H9 (cell line): Measurements from ENCODE around the gene SIPA1. TPM values are rescaled to one million over a fixed set of nuclear protein-coding genes. Genes with fewer than 3 reads are reported as not detected.

Experiments used
- DNase-seq: peaks from one replicate; pipeline ENCODE4 v3.0.0-alpha.2; 2017
- H2AFZ ChIP-seq: one replicate; pipeline ENCODE4 v1.6.1; 2013; ENCODE audit warnings: mild to moderate bottlenecking, low read length, control low read depth, moderate library complexity
- H2AK5ac ChIP-seq: 2 replicates; pipeline ENCODE4 v1.6.1; 2013; ENCODE audit warnings: low read length, control low read depth, mixed read lengths; ENCODE audit not compliant: insufficient read length
- H2BK120ac ChIP-seq: one replicate; pipeline ENCODE4 v1.6.1; 2013; ENCODE audit warnings: low read depth, mild to moderate bottlenecking, low read length, control low read depth, inconsistent platforms; ENCODE audit not compliant: poor library complexity, severe bottlenecking
- H2BK12ac ChIP-seq: 2 replicates; pipeline ENCODE4 v1.6.1; 2013; ENCODE audit warnings: low read length, control low read depth, mixed read lengths, low read depth; ENCODE audit not compliant: insufficient read length
- H2BK15ac ChIP-seq: 2 replicates; pipeline ENCODE4 v1.6.1; 2013; ENCODE audit warnings: low read depth, low read length, control low read depth
- H2BK20ac ChIP-seq: one replicate; pipeline ENCODE4 v1.6.1; 2013; ENCODE audit warnings: low read depth, mild to moderate bottlenecking, low read length, control low read depth, inconsistent platforms; ENCODE audit not compliant: poor library complexity, severe bottlenecking
- H2BK5ac ChIP-seq: 2 replicates; pipeline ENCODE4 v1.6.1; 2013; ENCODE audit warnings: low read length, control low read depth, mixed read lengths; ENCODE audit not compliant: insufficient read length
- H3K14ac ChIP-seq: 2 replicates; pipeline ENCODE4 v1.6.1; 2013; ENCODE audit warnings: low read length, control low read depth; ENCODE audit not compliant: insufficient read depth
- H3K18ac ChIP-seq: 2 replicates; pipeline ENCODE4 v1.6.1; 2013; ENCODE audit warnings: low read depth, mild to moderate bottlenecking, mixed read lengths, low read length, control low read depth; ENCODE audit not compliant: insufficient read length
- H3K23ac ChIP-seq: 2 replicates; pipeline ENCODE4 v1.6.1; 2013; ENCODE audit warnings: low read length, control low read depth, mixed read lengths, low read depth; ENCODE audit not compliant: insufficient read length
- H3K23me2 ChIP-seq: 2 replicates; pipeline ENCODE4 v1.6.1; 2013; ENCODE audit warnings: low read depth, mild to moderate bottlenecking, mixed read lengths, low read length, control low read depth; ENCODE audit not compliant: insufficient read length, poor library complexity, severe bottlenecking
- H3K27ac ChIP-seq: 2 replicates; pipeline ENCODE4 v1.5.1; 2013; ENCODE audit warnings: low read length, control low read depth, mixed read lengths, low read depth; ENCODE audit not compliant: insufficient read length
- H3K27me3 ChIP-seq: 2 replicates; pipeline ENCODE4 v1.6.1; 2013; ENCODE audit warnings: low read length, control low read depth, inconsistent platforms; ENCODE audit not compliant: insufficient read depth
- H3K4ac ChIP-seq: 2 replicates; pipeline ENCODE4 v1.6.1; 2013; ENCODE audit warnings: low read depth, mild to moderate bottlenecking, control low read depth, inconsistent platforms, low read length, moderate library complexity
- H3K4me1 ChIP-seq: 2 replicates; pipeline ENCODE4 v1.6.1; 2013; ENCODE audit warnings: low read length, control low read depth, inconsistent platforms; ENCODE audit not compliant: insufficient read depth
- H3K4me2 ChIP-seq: 2 replicates; pipeline ENCODE4 v1.6.1; 2013; ENCODE audit warnings: low read length, control low read depth, mixed read lengths; ENCODE audit not compliant: insufficient read length, insufficient read depth
- H3K56ac ChIP-seq: 2 replicates; pipeline ENCODE4 v1.6.1; 2013; ENCODE audit warnings: low read depth, mild to moderate bottlenecking, mixed read lengths, low read length, control low read depth; ENCODE audit not compliant: insufficient read length
- H3K79me1 ChIP-seq: 2 replicates; pipeline ENCODE4 v1.6.1; 2013; ENCODE audit warnings: low read depth, mild to moderate bottlenecking, moderate library complexity, low read length, control low read depth, inconsistent platforms; ENCODE audit not compliant: insufficient read depth, poor library complexity, severe bottlenecking
- H3K79me2 ChIP-seq: 2 replicates; pipeline ENCODE4 v1.6.1; 2013; ENCODE audit warnings: low read length, control low read depth, inconsistent platforms; ENCODE audit not compliant: insufficient read depth
- H3K9ac ChIP-seq: 2 replicates; pipeline ENCODE4 v1.6.1; 2013; ENCODE audit warnings: low read length, control low read depth, mixed read lengths; ENCODE audit not compliant: insufficient read length; ENCODE audit errors: extremely low read depth
- H3K9me3 ChIP-seq: one replicate; pipeline ENCODE4 v1.6.1; 2013; ENCODE audit warnings: low read depth, low read length, inconsistent platforms; ENCODE audit not compliant: control insufficient read depth
- H3T11ph ChIP-seq: one replicate; pipeline ENCODE4 v1.6.1; 2013; ENCODE audit warnings: mild to moderate bottlenecking, low read length, control low read depth, inconsistent platforms
- H4K20me1 ChIP-seq: one replicate; pipeline ENCODE4 v1.6.1; 2013; ENCODE audit not compliant: control insufficient read depth, insufficient read length, insufficient read depth
- H4K5ac ChIP-seq: 2 replicates; pipeline ENCODE4 v1.6.1; 2013; ENCODE audit warnings: low read depth, mild to moderate bottlenecking, mixed read lengths, low read length, control low read depth; ENCODE audit not compliant: insufficient read length
- H4K8ac ChIP-seq: replicated peaks from 2 replicates; pipeline ENCODE4 v1.6.1; 2013; ENCODE audit warnings: low read length, control low read depth, mixed read lengths, low read depth; ENCODE audit not compliant: insufficient read length
- H4K91ac ChIP-seq: 2 replicates; pipeline ENCODE4 v1.6.1; 2013; ENCODE audit warnings: low read depth, mild to moderate bottlenecking, moderate library complexity, mixed read lengths, low read length, control low read depth; ENCODE audit not compliant: insufficient read length
- H3K27ac Mint-ChIP-seq, 3 experiments: 2 replicates in 2 of 3; 3 replicates in 1 of 3; pipeline ENCODE4 v1.8.0; 2020 to 2021; ENCODE audit warnings: mixed read lengths in 3 of 3, mild to moderate bottlenecking in 1 of 3, moderate library complexity in 1 of 3
- H3K27me3 Mint-ChIP-seq: 2 replicates; pipeline ENCODE4 v1.8.0; 2021; ENCODE audit warnings: low read depth, mild to moderate bottlenecking, moderate library complexity, mixed read lengths
- H3K36me3 Mint-ChIP-seq, 3 experiments: 2 replicates in 2 of 3; 3 replicates in 1 of 3; pipeline ENCODE4 v1.8.0; 2020 to 2021; ENCODE audit warnings: low read depth in 3 of 3, mixed read lengths in 3 of 3; ENCODE audit not compliant: insufficient read depth in 1 of 3
- H3K4me1 Mint-ChIP-seq, 2 experiments: 2 replicates each; pipeline ENCODE4 v1.8.0; 2020; ENCODE audit warnings: mixed read lengths in 2 of 2
- H3K4me3 Mint-ChIP-seq, 2 experiments: 2 replicates in 1 of 2; 3 replicates in 1 of 2; pipeline ENCODE4 v1.8.0; 2020 to 2021; ENCODE audit warnings: mild to moderate bottlenecking in 2 of 2, mixed read lengths in 2 of 2, moderate library complexity in 1 of 2
- H3K9me3 Mint-ChIP-seq, 2 experiments: 2 replicates in 1 of 2; 3 replicates in 1 of 2; pipeline ENCODE4 v1.8.0; 2020; ENCODE audit warnings: mild to moderate bottlenecking in 2 of 2, mixed read lengths in 2 of 2, moderate library complexity in 1 of 2
- WGBS: extraction: QIAGEN DNeasy Blood & Tissue Kit; methylation state at CpG from one replicate; pipeline ENCODE4 v1.1.7; 2013; ENCODE audit warnings: missing lambda C conversion rate, low lambda C conversion rate, mixed read lengths; ENCODE audit not compliant: insufficient read length; ENCODE audit errors: extremely low coverage; 5-methylcytosine and 5-hydroxymethylcytosine counted together
- total RNA-seq: library from RNA; stranded (reverse); gene quantifications from 2 replicates; pipeline ENCODE4 v1.2.1, GENCODE V29; 2021
- TF ChIP-seq, protein P1 (sequence below): fragments of 200-600 bp; sonication (generic); conservative IDR thresholded peaks from 3 replicates; pipeline ENCODE4 v1.8.0; 2021; ENCODE audit warnings: antibody characterized with exemption, mild to moderate bottlenecking

The SIPA1 gene
- total RNA-seq, 1 experiment from 2014 or later: 32.0 TPM

DNA sequence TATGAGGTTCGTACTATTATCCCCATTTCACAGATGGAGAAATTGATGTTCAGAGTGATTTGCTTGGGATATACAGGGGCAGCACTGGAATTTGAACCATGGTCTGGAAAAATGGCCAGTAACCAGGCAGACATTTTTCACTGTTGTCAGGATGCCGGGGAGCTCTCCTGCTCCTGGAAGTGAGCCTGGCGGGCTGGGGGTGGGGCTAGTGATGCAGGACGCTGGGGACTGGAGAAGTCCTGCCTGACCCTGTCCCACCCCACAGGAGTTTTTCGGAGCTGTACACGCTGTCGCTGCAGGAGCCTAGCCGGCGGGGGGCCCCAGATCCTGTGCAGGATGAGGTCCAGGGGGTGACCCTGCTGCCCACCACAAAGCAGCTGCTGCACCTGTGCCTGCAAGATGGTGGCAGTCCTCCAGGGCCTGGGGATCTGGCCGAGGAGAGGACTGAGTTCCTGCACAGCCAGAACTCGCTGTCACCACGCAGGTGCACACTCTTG, 11.1 kb downstream of the SIPA1 start:
- H3K4me2 ChIP-seq: no peak overlapping the region
- no peak overlapping the region for H2BK20ac ChIP-seq
- no peaks in the 10 kb centered on the region; a peak in 1 of 5 replicates for H3K9me3 Mint-ChIP-seq
- H3K9me3 ChIP-seq: no peaks in the 10 kb centered on the region
- H3K27ac Mint-ChIP-seq: no peak overlapping the region
- no peak overlapping the region for H3K23ac ChIP-seq
- no peak for DNase-seq
- H3K79me1 ChIP-seq: no peaks in the 10 kb centered on the region
- no peak overlapping the region for H3K27ac ChIP-seq
- H3K4me3 Mint-ChIP-seq: no peak overlapping the region
- no peaks in the 10 kb centered on the region for H3K27me3 ChIP-seq
- peaks cover 7% of the 10 kb centered on the region for H3K23me2 ChIP-seq
- peaks cover 5 to 20% (median 9%) of the 10 kb centered on the region in 3 experiments; a peak in 6 of 7 replicates for H3K36me3 Mint-ChIP-seq
- no peak overlapping the region for H2BK120ac ChIP-seq
- H3K14ac ChIP-seq: no peak overlapping the region
- H2BK12ac ChIP-seq: no peak overlapping the region
- WGBS: no CpG with 5 or more reads among the region's 12 CpGs
- no peak overlapping the region for H2BK5ac ChIP-seq
- H4K91ac ChIP-seq: no peak overlapping the region
- H3K4ac ChIP-seq: no peak overlapping the region
- H2AFZ ChIP-seq: no peak overlapping the region
- H2BK15ac ChIP-seq: no peak overlapping the region
- peaks cover 5% of the 10 kb centered on the region for H4K20me1 ChIP-seq
- H3K9ac ChIP-seq: no peak overlapping the region
- no peak overlapping the region for H2AK5ac ChIP-seq
- H3K4me1 Mint-ChIP-seq: peaks cover 22 to 28% of the 10 kb centered on the region in 2 experiments
- H4K8ac ChIP-seq: no peak overlapping the region
- no peak overlapping the region for H3T11ph ChIP-seq
- H3K18ac ChIP-seq: no peak overlapping the region
- TF ChIP-seq, protein P1, sequence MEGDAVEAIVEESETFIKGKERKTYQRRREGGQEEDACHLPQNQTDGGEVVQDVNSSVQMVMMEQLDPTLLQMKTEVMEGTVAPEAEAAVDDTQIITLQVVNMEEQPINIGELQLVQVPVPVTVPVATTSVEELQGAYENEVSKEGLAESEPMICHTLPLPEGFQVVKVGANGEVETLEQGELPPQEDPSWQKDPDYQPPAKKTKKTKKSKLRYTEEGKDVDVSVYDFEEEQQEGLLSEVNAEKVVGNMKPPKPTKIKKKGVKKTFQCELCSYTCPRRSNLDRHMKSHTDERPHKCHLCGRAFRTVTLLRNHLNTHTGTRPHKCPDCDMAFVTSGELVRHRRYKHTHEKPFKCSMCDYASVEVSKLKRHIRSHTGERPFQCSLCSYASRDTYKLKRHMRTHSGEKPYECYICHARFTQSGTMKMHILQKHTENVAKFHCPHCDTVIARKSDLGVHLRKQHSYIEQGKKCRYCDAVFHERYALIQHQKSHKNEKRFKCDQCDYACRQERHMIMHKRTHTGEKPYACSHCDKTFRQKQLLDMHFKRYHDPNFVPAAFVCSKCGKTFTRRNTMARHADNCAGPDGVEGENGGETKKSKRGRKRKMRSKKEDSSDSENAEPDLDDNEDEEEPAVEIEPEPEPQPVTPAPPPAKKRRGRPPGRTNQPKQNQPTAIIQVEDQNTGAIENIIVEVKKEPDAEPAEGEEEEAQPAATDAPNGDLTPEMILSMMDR: no peak
- H3K56ac ChIP-seq: no peak overlapping the region
- no peaks in the 10 kb centered on the region for H3K79me2 ChIP-seq
- H4K5ac ChIP-seq: no peak overlapping the region
- peaks cover 4% of the 10 kb centered on the region; the same call in 1 of the 2 replicates for H3K4me1 ChIP-seq
- H3K27me3 Mint-ChIP-seq: peaks cover 3% of the 10 kb centered on the region
